Adipose tissue (tissue), 3 donors: ENCODE results near the gene RIT2. TPM values are rescaled to one million over a fixed set of nuclear protein-coding genes. Genes with fewer than 3 reads are reported as not detected.

Experiments
- H3K27ac ChIP-seq: one replicate; pipeline ENCODE4 v1.5.1; 2013; ENCODE audit warnings: low read depth, low read length
- WGBS, 3 donors: extraction: QIAGEN DNeasy Blood & Tissue Kit; methylation state at CpG; one replicate each; pipeline ENCODE4 v1.1.7; 2013; 5-methylcytosine and 5-hydroxymethylcytosine counted together
- polyA plus RNA-seq, 3 donors: library from polyadenylated mRNA; stranded (reverse); fragments of 200-250 nt; gene quantifications; one replicate each; pipeline ENCODE4 v1.2.3, GENCODE V29; 2013
- donor health status: healthy with polysubstance abuse.
- donor health status: Bipolar disorder and iron deficiency.
- donor health status: healthy.

The RIT2 gene
- polyA plus RNA-seq, 3 donors, result not detected

- no peak overlapping the region for H3K27ac ChIP-seq
- 76 to 90% (median 76%) methylated on average over 4 of the region's 4 CpGs for WGBS, 3 donors
These were observed 7.0 kb downstream of the RIT2 start for GRCh38 chr18:43108469-43108868.

GRCh38 chr18:43093646-43094045, 21.8 kb downstream of the RIT2 start:
- no peak overlapping the region for H3K27ac ChIP-seq
- 86 to 95% (median 93%) methylated on average over 2 of the region's 2 CpGs for WGBS, 3 donors

DNA sequence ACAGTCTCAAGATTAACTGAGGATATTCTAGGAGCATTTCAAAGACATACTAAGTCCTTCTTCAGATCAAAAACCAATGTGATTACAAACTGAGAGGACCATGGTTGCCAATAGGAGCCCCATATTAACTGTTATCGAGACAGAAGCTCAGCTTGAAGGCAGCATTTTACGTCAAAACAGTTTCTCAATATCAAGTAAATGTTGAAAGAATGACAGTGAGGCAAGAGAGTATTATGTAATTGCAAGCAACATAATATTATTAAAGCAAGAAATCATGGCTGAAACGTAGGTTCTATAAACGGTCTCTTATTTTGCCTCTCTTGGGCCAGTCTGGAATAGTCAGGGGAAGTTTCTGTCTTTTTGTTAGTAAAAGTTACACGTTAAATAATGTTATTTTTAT, 22.9 kb downstream of the RIT2 start:
- 63 to 69% (median 69%) methylated on average over 5 of the region's 5 CpGs for WGBS, 3 donors

DNA sequence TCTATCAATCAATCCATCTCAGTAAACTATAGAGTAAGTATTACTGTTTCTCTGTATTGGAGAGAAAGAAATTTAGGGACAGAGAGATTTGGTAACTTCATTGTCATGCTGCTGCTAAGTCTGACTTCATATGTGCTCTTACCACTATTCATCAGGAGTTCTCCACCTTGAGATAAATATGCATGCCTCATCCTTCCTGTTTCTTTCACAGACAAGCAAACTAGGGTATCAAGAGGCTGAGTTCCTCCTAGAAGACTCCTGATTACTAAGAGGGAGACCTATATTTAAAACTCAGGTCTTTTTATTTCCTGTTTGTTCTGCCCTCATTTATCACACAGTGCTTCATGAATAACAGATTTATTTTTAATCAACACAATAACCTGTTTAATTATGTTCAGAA, 34.1 kb downstream of the RIT2 start:
- H3K27ac ChIP-seq, result no peak overlapping the region

More for the DNA sequence above, 22.9 kb downstream of the RIT2 start:
- H3K27ac ChIP-seq, result no peak overlapping the region

DNA sequence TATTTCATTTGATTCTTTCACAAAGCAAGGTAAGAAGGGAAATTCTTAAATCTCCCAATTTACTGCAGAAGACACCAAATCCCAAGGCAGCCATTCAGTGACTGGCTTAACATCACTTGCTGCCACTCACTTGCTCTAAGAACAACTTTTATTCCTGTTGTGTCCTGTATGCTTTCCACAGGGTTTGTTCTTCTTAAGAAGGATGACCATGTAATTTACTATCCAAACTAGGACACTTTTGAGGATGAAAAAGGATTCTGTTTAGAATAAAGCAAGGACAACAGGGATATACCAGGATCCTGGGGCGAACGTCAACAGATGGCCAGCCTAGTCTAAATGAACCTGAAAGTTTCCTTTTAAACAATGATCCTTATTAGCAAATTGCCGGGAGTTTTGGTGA, 34.8 kb downstream of the RIT2 start:
- no peak overlapping the region for H3K27ac ChIP-seq
- WGBS, 3 donors, result 72 to 89% (median 88%) methylated on average over 3 of the region's 3 CpGs

DNA sequence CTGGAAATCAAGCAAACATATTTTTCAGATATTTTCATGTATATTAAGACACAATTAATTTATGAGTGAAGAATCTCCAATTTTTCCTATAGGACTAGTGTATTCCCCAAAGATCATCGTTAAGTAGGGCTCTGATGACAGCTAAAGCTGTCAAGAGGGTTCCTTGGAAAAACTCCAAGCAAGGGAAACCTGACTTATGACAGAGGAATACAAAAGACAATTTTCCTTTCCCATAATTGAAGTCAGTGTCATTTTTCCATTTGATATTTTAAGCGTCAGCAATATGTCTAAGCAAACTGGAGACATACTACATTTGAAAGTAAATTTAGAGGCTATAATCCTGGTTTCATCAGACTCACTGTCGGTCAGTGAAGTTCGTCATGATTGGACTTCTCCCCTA, 36.1 kb downstream of the RIT2 start:
- WGBS, 3 donors, result 68 to 76% (median 69%) methylated on average over 4 of the region's 4 CpGs
- no peak overlapping the region for H3K27ac ChIP-seq

DNA sequence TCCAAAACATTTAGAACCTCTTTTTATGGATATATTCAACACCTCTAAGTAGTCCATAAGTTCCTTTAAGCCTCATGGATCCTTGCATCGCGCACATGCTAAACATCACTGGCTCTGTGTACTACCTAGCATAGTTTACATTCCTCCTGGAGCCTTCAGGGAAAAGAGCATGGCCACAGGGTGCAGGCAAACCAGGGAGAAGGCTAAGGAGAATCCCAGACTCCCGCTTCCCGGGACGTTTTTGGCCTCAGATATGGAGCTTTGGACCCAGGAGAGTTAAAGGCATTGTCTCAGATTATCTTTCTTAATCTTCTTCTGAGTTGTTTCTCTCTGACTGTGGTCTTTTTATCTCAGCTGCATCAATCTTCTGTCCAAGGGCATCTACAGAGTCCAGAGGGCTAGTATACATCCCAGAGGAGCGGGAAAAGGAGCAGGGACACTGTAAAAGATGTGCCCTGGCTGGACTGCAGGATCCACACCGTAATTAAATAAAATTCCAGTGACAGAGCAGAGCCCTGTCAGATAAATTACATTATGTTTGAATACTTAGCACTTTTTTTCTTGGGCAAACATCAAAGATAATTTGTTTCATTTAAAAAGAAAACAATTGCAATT, 36.9 kb downstream of the RIT2 start:
- no peak overlapping the region for H3K27ac ChIP-seq
- WGBS, 3 donors, result 43 to 55% (median 51%) methylated on average over 7 of the region's 7 CpGs

- no peak overlapping the region for H3K27ac ChIP-seq
- 60 to 84% (median 64%) methylated on average over 5 of the region's 5 CpGs for WGBS, 3 donors
These were observed 37.8 kb downstream of the RIT2 start for GRCh38 chr18:43077510-43078308.

- H3K27ac ChIP-seq, result no peak overlapping the region
- WGBS, 3 donors, result 90 to 93% (median 91%) methylated on average over 1 of the region's 1 CpG
These were observed 41.7 kb downstream of the RIT2 start for GRCh38 chr18:43073771-43074170.

GRCh38 chr18:43068781-43069180, 46.7 kb downstream of the RIT2 start:
- WGBS, 3 donors, result 52 to 56% (median 56%) methylated on average over 4 of the region's 4 CpGs
- no peak overlapping the region for H3K27ac ChIP-seq

GRCh38 chr18:43067570-43067969, 47.9 kb downstream of the RIT2 start:
- 71 to 97% (median 79%) methylated on average over 1 of the region's 1 CpG for WGBS, 3 donors

GRCh38 chr18:43061816-43062215, 53.7 kb downstream of the RIT2 start:
- 82 to 91% (median 91%) methylated on average over 6 of the region's 6 CpGs for WGBS, 3 donors
- no peak overlapping the region for H3K27ac ChIP-seq

More at GRCh38 chr18:43067570-43067969, 47.9 kb downstream of the RIT2 start:
- H3K27ac ChIP-seq, result no peak overlapping the region

GRCh38 chr18:43061318-43061717, 54.2 kb downstream of the RIT2 start:
- no peak overlapping the region for H3K27ac ChIP-seq
- WGBS, 3 donors, result 76 to 89% (median 81%) methylated on average over 4 of the region's 4 CpGs

DNA sequence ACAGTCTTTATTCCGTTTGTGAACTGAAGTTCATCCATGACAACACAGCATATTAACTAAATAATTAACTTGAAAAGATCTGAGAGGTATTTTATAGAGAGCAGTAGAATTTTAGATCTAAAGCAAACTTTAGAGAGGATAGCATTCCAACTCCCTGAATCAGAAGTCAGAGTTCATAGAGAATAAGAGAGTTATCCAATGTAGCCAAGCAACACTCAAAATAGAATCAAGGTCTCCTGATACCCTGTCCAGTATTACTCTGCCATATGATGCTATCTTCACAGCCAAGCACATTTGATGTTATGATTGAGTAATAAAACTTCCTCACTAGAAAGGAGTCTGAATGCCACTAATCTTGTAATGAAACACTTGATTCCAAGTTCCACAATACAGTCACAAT, 55.5 kb downstream of the RIT2 start:
- no peak overlapping the region for H3K27ac ChIP-seq
- WGBS, 3 donors, result 43 to 53% (median 47%) methylated on average over 1 of the region's 1 CpG

DNA sequence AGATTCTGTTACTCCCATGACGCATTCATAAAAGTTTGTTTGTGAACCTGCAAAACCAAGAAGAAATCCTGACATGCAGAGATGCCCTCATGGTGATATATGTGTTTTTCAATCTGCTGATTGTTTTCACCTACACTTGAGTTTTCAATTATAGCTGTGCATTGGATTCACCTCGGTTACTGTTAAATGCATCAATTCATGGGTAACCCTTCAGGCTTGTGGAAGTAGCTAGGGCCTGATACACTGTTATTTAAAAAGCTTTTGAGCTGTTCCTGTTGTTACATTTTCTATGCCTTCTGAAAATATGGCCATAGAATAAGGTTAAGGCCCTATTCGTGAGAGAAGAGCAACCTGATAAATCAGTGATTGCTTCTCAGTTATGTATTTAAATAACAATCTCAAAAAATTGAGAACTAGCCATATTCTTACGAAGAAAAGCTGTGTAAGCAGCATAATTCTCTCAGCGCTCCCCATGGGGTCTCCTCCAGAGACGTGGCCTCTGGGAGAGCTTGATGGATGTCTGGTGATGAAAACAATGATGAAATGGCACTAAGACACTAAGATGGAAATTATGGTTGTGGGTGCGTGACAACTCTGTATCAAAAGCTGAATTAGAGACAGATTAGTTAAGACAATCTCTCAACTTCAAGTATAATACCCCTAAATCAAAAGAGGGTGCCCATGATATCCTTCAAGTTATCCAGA, 60.5 kb downstream of the RIT2 start:
- 70 to 86% (median 82%) methylated on average over 7 of the region's 7 CpGs for WGBS, 3 donors
- H3K27ac ChIP-seq, result no peak overlapping the region

DNA sequence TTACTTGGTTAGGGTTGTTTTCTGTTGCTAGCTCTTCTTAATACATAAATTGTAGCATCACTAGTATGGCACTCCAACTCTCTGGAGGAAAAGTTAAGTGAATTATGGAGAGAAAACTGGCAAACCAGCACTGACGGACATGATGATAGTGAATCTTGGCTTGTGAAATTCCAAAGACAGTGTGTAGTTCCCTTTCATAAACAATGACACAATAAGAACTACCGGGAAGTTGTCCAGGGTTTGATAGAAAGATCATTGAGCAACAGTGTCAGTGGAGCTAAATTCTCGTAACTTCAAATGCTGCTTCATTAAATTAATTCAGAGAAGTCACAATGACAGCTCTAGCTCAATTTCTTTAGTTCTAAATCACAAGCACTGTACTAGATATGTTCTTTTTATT, 66.5 kb downstream of the RIT2 start:
- H3K27ac ChIP-seq, result no peak overlapping the region
- WGBS, 3 donors, result 27 to 53% (median 35%) methylated on average over 3 of the region's 3 CpGs

GRCh38 chr18:43046322-43046721, 69.2 kb downstream of the RIT2 start:
- no peak overlapping the region for H3K27ac ChIP-seq
- 45 to 91% (median 62%) methylated on average over 2 of the region's 2 CpGs for WGBS, 3 donors

GRCh38 chr18:43043626-43044025, 71.9 kb downstream of the RIT2 start:
- 54 to 76% (median 74%) methylated on average over 4 of the region's 4 CpGs for WGBS, 3 donors
- no peak overlapping the region for H3K27ac ChIP-seq

GRCh38 chr18:43040281-43040680, 75.2 kb downstream of the RIT2 start:
- WGBS, 3 donors, result 73 to 95% (median 93%) methylated on average over 2 of the region's 2 CpGs
- H3K27ac ChIP-seq, result no peak overlapping the region
